Nephron (organoid): Measurements from ENCODE around the gene MAPKBP1.
A peak's percentile ranks its signal among the peaks of the same experiment; 100 is the strongest.

Source experiments
- H3K27ac Mint-ChIP-seq, 3 experiments: 2 replicates each; pipeline ENCODE4 v1.8.0; 2020; ENCODE audit warnings: mixed read lengths in 3 of 3, mild to moderate bottlenecking in 2 of 3, moderate library complexity in 1 of 3
- H3K27me3 Mint-ChIP-seq: 2 replicates; pipeline ENCODE4 v1.8.0; 2021; ENCODE audit warnings: low read depth, mild to moderate bottlenecking, moderate library complexity, mixed read lengths
- H3K36me3 Mint-ChIP-seq: 2 replicates; pipeline ENCODE4 v1.8.0; 2020; ENCODE audit warnings: low read depth, mixed read lengths
- H3K4me1 Mint-ChIP-seq: 2 replicates; pipeline ENCODE4 v1.8.0; 2020; ENCODE audit warnings: mixed read lengths
- H3K4me3 Mint-ChIP-seq, 3 experiments: 2 replicates each; pipeline ENCODE4 v1.8.0; 2020; ENCODE audit warnings: mild to moderate bottlenecking in 3 of 3, mixed read lengths in 3 of 3, moderate library complexity in 2 of 3
- H3K9me3 Mint-ChIP-seq: 2 replicates; pipeline ENCODE4 v1.8.0; 2020; ENCODE audit warnings: mixed read lengths
- CTCF ChIP-seq, 3 experiments: fragments of 200-600 bp; sonication (generic); IDR thresholded peaks; one replicate each; pipeline ENCODE4 v1.5.0; 2021; ENCODE audit warnings: antibody characterized with exemption in 3 of 3; ENCODE audit not compliant: unreplicated experiment in 3 of 3

Gene MAPKBP1

GRCh38 chr15:41847981-41848380 is 73.7 kb downstream of the MAPKBP1 start:
- Mint-ChIP-seq H3K27ac (peak overlapping the region in 1 of 3 experiments; percentile 9), H3K27me3 (peaks cover under 1% of the 10 kb centered on the region), H3K36me3 (peaks cover 14% of the 10 kb centered on the region), H3K4me3 (no peak overlapping the region), H3K4me1 (peaks cover 6% of the 10 kb centered on the region), H3K9me3 (no peaks in the 10 kb centered on the region)
- no peak for TF ChIP-seq CTCF (IDR thresholded peaks at IDR 0.05; ENCODE audit: unreplicated experiment in 3 of 3)

- Mint-ChIP-seq H3K27ac (peak overlapping the region in 1 of 3 experiments; percentile 9), H3K9me3 (no peaks in the 10 kb centered on the region), H3K27me3 (peaks cover 4% of the 10 kb centered on the region), H3K36me3 (peaks cover 14% of the 10 kb centered on the region), H3K4me1 (peaks cover 6% of the 10 kb centered on the region), H3K4me3 (no peak overlapping the region)
- no peak for TF ChIP-seq CTCF (IDR thresholded peaks at IDR 0.05; ENCODE audit: unreplicated experiment in 3 of 3)
These were observed 74.3 kb downstream of the MAPKBP1 start for GRCh38 chr15:41848631-41849030.

- TF ChIP-seq CTCF (IDR thresholded peaks at IDR 0.05; ENCODE audit: unreplicated experiment in 3 of 3), result no peak
- Mint-ChIP-seq H3K4me1 (peaks cover 6% of the 10 kb centered on the region), H3K36me3 (peaks cover 14% of the 10 kb centered on the region), H3K27me3 (peaks cover 4% of the 10 kb centered on the region), H3K4me3 (no peak overlapping the region), H3K9me3 (no peaks in the 10 kb centered on the region), H3K27ac (no peak overlapping the region)
These were observed 74.9 kb downstream of the MAPKBP1 start for GRCh38 chr15:41849204-41849603.

GRCh38 chr15:41849861-41850260 is 75.6 kb downstream of the MAPKBP1 start:
- no peak for TF ChIP-seq CTCF (IDR thresholded peaks at IDR 0.05; ENCODE audit: unreplicated experiment in 3 of 3)
- H3K9me3 Mint-ChIP-seq, result no peaks in the 10 kb centered on the region
- H3K36me3 Mint-ChIP-seq, result peaks cover 14% of the 10 kb centered on the region
- H3K27me3 Mint-ChIP-seq, result peaks cover 4% of the 10 kb centered on the region
- no peak overlapping the region for H3K4me3 Mint-ChIP-seq
- H3K4me1 Mint-ChIP-seq, result peaks cover 9% of the 10 kb centered on the region
- no peak overlapping the region for H3K27ac Mint-ChIP-seq

- Mint-ChIP-seq H3K36me3 (peaks cover 14% of the 10 kb centered on the region), H3K27ac (peak overlapping the region in 1 of 3 experiments; percentile 64)
- no peak for TF ChIP-seq CTCF (IDR thresholded peaks at IDR 0.05; ENCODE audit: unreplicated experiment in 3 of 3)
These were observed 76.3 kb downstream of the MAPKBP1 start for GRCh38 chr15:41850482-41851166.

GRCh38 chr15:41851167-41851523 is 76.9 kb downstream of the MAPKBP1 start:
- H3K4me1 Mint-ChIP-seq, result peaks cover 22% of the 10 kb centered on the region
- TF ChIP-seq CTCF (IDR thresholded peaks at IDR 0.05; ENCODE audit: unreplicated experiment in 3 of 3), result no peak
- no peaks in the 10 kb centered on the region for H3K9me3 Mint-ChIP-seq
- no peak overlapping the region for H3K4me3 Mint-ChIP-seq
- H3K36me3 Mint-ChIP-seq, result peaks cover 14% of the 10 kb centered on the region
- H3K27me3 Mint-ChIP-seq, result peaks cover 4% of the 10 kb centered on the region
- no peak overlapping the region for H3K27ac Mint-ChIP-seq

More at GRCh38 chr15:41850482-41851166, 76.3 kb downstream of the MAPKBP1 start:
- Mint-ChIP-seq H3K4me3 (no peak overlapping the region), H3K4me1 (peaks cover 17% of the 10 kb centered on the region), H3K27me3 (peaks cover 4% of the 10 kb centered on the region), H3K9me3 (no peaks in the 10 kb centered on the region)
